HG03439 (cell line): Measurements from ENCODE around the gene CFAP61.

Experiments
- ATAC-seq: cut with Tn5 transposase; IDR thresholded peaks from one replicate; pipeline ENCODE4 v1.9.1; 2021; ENCODE audit warnings: mild to moderate bottlenecking, moderate library complexity; ENCODE audit not compliant: unreplicated experiment

CFAP61 gene

DNA sequence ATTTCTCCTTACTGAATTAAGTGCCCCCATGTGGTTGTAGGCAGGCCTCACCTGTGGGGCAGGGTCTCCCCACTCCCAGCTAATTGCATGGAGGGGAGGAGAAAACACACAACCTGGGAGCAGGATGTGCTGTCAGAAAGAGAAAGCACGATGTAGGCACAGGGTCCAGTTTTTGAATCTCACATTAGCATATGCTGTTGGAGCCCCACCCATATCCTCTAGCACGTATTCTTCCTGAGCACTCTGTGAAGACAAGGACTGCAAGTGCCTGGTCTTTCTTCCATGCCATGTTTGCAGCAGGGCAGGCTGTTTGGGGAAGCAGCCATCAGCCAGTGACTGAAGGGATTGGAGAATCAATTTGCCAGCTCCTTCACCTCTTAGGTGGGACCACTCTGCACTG, 108.2 kb downstream of the CFAP61 start:
- no peak for ATAC-seq

DNA sequence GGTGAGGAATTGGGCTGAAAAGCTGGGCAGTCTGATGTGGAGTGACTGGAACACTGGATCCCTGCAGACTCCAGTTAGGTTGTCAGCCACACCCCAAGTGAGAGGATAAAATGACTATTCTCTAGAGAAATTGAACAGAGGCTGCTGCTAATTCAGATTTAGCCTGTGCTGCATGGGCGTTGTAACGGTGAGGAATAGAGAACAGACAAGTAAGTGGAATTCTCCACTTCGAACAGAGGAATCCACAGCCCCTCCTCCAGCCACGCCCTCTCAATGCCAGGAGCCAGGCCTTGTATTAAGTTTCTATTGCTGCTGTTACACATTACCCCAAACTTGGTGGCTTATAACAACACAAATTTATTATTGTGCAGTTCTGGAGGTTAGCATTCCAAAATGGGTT, 109.3 kb downstream of the CFAP61 start:
- ATAC-seq = no peak

DNA sequence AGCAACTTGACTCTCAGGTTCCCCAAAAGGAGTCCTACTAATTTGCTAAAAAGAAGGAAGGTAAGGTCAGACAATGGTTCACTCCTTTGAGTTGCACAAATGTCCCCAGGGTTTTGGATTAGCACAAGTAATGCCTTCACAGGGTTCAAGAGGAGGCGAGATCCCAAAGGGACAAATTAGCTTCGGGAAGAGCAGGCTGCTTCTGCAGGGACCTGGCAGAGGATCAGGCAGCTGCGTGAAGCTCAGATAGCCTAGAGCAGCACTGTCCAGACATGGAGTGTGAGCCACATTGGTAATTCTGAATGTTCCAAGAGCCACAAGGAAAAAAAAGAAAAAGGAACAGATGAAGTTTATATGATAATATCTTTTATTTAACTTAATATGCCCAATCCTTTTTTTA, 115.4 kb downstream of the CFAP61 start:
- no peak for ATAC-seq

DNA sequence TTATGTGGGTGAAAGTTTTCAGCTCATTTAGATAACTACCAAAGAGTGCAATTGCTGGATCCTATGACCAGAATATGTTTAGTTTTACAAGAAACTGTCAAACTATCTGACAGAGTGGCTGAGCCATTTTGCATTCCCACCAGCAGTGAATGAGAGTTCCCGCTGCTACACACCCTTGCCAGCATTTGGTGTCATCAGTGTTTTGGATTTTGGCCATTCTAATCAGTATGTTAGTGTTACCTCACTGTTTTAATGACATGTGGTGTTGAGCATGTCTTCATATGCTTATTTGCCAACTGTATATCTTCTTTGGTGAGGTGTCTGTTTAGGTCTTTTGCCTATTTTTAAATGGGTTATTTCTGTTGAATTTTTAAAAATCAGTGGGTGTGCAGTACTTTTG, 120.9 kb downstream of the CFAP61 start:
- no peak for ATAC-seq

DNA sequence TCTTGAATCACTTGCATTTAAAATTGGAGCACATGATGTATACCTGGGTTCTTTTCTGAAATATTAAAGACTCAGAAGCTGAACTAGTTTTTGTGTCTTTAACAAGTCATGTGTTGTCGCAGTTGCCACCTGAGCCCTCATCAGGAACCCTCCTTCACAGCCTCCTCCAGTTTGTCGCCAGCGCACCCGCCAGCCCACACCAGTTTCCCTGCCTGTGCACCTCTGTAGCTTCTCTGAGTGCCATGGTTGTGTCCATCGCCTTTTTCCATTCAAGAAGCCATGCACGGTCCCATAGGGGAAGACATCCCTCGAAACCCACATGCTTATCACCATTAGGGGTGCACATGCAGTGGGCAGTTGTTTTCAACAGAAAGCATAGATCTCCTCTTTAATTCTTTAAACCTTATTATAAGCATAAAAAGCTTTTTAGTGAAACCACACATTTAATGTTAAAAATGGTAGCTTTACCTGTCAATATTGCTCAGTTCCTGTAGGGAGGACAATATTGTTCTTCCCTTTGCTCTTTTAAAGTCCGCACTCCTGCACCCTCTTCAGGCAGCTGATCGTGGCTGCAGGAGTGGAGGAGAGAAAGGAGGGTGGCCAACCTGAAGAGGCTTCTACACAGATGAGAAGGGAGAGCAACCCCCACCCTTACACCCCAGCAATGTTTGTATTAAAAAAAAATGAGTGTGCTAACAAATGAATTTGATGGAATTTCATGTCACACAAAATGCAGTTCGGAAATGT, 121.9 kb downstream of the CFAP61 start:
- no peak for ATAC-seq

DNA sequence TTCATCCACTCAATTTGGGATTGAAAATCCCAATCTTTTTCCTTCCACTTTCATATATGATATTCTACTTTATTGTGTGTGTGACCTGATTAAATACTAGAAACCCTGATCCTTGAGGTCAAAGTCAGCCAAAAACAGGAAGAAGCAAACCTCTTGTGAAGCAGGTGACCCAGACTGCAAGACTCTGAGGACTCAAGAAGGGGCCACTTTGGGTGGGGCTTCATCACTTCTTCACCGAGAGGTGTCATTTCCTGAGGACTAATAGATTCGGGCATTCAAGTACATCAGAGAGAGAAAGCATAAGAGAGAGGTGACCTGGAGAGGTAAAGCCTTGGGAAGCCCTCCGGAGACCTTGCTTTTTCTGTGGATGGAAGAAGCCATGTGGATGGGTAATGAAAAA, 129.0 kb downstream of the CFAP61 start:
- no peak for ATAC-seq

DNA sequence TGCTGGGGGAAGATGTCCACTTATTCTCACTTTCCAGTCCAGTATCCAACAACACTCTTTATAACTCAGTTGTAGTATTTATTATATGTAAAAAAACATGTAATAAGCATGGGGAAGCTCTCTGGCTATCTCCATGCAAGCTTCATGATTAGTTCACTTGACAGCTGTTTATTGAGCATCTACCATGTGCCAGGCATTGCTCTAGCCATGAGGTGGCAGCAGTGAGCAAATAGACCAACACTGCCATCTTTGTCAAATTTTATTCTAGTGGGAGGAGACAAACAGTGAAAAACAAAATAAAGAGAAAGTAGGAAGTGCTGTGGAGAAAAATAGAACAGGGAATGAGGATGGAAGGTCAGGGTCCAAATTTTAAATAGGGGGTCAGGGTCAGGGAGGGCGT, 131.8 kb downstream of the CFAP61 start:
- ATAC-seq = no peak

DNA sequence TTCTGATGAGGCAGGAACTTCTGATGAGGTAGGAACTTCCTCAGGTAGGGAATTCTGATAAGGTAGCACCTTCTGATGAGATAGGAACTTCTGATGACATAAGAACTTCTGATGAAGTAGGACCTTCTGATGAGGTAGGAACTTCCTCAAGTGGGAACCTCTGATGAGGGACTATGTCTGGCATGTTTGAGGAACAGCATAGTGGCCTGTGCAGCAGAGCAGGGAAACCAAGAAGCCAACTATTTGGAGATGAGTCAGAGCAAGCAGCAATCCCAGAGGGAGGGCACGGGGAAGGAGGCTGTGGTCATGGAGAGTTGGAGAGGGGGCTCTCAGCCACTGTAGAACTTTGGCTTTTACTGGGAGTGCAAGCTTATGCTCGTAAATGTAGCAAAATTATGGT, 132.4 kb downstream of the CFAP61 start:
- ATAC-seq = no peak

DNA sequence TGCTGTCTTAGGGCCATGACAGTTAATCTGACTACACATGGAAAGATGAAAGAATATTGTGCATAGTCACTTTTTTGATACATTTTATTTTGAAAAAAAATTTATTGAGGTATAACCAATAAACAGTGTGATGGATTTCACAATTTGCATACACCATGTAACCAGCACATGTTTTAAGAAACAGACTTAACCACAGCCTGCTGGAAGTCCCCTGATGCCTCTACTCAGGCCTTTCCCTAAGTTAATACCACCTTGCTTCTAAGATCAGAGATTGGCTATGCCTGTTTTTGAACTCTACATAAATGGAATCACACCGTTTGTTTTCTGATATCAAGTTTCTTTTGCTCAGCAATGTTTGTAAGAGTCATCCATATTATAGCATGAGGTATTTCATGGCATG, 136.3 kb downstream of the CFAP61 start:
- no peak for ATAC-seq

DNA sequence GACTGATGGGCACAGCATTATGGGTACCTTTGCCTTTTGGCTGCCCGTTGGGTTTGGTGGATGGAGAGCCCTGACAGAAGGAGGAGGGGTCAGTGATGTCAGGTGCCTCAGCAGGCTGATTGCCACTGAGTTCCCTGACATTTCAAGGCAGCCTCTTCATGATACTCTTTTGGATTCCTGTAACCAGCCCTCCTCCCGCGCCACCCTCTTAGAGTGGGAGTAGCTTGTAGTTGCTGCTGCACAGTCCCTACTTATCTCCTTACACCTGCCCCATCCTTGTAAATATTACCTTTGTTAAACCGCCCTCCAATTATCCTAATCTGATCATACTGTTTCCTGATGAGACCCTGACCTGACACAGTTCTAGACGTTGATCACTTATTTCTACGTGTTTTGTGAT, 140.0 kb downstream of the CFAP61 start:
- ATAC-seq = no peak

DNA sequence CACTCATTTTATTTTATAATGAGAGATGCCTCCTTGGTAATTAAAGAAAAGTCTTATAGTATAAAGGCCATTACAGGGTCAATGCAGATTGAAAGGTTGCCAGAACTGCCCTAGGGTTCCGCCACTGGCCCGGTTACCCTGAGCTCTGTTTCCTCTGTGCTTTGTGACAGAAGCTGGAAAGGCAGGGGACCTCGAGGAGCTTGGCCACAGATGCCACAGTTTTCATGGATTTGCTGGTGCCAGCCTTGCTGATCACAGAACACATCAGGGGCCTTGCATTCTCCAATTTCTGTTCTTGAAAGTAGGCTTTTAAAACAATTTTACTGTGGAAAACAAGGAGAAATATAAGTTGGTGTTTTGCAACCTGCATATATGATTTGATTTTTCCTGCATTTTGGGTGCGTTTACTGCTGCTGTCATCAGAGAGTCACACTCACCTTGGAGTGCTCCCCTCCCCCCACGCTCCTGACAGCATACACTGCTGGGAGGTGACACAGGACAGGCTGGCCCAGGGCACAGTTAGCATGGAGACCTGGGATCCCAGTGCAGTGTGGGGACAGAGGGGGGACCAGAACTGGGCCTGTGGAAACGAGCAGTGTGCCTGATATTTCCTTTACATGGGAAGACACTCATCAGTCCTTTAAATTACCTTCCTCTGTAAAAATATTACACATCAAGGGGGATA, 142.8 kb downstream of the CFAP61 start:
- ATAC-seq = no peak

DNA sequence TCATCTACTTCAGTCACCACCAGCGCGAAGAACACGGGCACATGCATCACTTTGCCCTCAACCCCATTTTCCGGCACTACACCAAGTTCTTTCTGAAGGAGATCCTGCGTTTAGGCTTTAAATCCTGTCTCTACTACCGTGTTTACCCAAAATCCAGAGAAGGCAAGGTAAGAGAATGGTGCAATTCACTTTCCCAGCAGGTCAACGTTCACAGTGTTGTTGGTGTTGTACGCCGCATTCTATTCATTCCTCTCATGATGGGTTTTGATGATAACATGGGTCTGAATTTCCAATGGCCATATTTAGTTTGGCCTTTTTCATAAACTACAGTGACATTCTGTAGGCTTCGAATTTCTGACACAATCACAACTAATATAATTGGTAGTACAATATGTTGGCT, 144.3 kb downstream of the CFAP61 start:
- no peak for ATAC-seq

DNA sequence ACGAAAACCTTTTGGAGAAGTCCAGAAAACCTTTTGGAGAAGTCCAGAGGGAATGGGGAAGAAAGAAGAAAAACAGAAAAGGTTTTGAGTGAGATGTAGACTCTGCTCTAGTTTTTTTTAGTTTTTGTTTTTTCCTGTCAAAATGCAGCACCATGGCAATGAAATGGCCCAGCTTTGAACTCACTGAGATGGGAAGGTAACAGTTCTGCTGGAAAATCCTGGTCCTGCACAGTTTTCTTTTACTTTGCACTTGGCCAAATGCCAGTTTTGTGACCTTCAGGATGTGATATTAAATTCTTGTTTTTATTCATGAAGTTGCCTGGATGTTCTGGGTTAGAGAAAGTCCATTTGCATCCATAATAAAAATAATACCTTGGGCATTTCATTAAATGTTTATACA, 145.7 kb downstream of the CFAP61 start:
- no peak for ATAC-seq

DNA sequence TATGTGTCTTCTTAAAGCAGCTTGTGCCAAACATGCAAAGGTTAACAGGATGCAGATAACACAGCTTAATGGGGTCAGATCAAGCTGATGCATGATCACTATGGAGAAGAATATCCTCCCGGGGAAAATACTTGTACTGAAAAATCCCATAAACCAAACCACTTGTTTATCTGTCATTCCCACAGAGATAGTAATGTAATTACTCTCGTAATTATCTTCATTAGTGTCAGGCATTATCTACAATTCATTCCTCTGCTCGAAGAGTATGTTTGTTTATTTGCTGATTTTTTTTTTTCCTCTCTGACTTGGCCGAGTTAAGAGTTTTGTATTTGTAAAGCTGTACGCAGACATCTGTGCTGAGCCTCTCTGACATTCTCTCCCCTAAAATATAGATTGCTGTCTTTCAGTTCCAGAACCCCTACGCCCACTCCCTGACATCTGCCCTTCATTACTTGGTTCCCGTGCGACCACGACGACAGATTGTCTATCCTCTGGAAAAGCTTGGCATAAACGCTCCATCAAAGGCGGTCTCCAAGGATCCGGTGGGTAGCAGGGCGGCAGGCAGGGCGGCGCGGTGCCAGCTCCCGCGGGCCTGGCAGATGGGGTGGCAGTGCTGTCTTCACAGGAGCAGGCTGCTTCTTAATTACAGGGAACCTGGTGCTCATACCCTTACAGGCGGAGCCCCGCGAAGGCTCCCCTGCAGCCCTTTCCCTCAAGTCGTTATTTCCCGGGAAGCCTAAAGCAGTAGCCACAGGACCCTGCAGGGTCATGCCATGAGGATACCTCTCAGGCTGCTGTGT, 147.2 kb downstream of the CFAP61 start:
- no peak for ATAC-seq

DNA sequence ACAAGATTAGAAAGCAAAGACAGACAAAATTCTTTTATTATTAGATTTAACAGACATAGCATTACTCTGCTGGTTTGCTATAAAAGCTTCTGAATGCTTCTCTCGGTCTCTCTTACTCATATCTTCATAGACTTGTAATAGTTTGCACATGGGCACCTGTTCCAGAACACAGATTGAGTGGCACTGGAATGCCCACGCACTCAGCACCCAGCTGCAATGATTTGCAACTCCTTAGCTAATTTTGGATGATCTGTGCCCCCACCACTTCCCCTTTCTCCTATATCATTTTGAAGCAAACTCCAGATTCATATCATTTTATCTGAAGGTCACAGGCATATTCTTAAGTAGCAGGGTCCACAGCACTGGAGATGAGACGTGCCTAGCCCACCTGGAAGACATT, 148.8 kb downstream of the CFAP61 start:
- no peak for ATAC-seq

DNA sequence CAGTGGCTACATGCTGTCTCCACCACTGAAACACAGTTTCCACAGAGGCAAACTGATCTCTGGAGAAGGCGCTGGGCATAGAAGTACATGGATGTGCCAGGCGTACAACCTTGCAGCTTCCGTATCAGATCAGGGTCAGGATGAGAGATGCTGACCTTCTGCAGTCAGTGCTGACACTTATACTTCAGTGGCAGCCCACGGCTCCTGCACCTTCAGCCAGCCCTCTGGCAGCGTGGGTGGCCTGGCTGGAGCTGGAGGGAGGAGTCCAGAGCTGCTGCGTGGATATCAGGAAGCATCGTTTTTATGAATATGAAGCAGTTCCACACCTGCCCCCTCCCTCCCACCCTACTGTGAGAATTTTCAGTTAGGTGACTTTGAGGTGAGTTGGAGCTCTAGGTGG, 149.3 kb downstream of the CFAP61 start:
- no peak for ATAC-seq

DNA sequence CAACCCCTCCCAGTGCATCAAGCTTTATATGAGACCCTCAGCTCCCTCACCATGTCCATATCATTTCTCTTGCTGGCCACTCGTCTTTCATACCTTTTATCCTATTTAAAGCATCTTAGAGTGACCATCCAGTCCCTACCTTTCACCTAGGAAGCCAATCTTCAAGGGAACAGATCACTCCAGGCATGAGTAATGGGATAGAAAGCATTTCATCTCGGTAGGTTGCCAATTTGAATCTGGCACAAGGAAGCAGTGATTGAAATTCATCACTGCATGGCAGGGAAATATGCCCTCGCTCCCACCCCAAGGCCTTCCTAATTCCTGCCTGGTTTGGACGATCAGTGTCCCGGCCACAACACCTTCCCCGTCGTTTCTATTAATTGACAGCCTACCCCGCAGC, 150.4 kb downstream of the CFAP61 start:
- ATAC-seq = no peak

DNA sequence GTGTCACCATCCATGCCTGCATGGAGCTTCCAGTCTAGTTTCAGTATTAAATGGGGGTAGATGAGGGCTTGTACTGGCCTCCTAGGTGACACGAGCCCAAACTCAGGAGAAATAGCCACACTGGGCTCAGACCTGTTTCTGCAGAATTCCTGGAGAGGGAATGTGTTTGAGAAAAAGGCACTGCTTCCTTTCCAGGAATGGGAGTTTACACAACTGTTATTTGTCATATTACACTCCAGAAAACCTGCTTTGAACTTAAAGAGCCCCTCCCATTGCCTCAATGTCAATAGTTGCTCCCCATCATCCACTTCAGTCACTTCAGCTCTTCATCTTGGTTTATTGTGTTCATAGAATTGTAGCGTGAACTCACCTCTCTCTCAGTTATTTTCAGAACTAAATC, 151.5 kb downstream of the CFAP61 start:
- ATAC-seq = no peak

DNA sequence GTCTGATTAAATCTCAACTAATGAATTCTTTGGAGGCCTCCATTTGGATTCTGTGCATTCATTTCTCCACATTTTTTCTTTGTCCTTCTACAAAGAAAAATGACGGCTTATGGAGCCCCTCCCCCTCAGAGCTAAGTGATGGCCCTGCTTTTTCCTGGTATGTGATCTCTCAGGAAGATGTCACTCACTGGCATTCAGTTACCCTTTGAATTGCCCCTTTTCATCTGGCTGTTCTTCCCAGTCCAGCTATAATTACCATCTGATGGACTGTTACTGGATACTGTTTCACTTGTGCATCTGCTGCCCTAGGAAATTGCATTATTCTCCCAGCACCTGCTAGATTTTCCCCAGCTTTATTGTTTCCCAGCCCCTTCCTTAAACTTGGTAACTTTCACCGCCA, 151.9 kb downstream of the CFAP61 start:
- no peak for ATAC-seq

DNA sequence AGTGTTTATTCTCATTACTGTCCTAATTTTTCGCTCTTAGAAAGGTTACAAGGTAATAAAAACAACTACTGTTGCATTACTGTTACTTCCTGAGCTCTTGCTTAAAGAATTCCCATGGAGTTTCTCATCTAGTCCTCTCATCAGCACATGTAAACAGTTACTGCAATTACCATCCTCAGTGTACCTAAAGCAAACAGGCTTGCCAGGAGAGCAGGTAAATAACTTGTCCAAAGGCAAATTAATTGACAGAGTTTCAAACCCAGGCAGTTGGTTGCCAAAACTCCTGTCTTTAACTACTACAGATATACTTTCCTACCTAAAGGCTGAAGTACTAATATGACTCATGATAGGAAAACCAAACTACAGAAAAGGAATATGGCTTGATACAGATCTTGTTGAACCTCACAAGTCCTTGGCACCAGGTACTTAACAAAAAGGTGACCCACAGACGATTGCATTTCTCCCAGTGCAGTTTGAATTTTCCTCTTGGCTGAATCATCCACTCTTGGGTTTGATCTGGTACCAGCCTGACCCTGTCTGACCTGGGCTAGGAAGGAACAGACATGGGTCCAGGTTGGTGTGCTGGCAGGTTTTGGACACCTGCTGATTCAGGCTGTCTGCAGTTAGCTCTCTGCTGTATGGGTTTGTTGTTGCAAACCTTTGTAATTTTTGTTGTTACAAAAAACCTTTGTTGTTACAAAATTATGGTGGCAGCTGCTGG, 153.0 kb downstream of the CFAP61 start:
- no peak for ATAC-seq

DNA sequence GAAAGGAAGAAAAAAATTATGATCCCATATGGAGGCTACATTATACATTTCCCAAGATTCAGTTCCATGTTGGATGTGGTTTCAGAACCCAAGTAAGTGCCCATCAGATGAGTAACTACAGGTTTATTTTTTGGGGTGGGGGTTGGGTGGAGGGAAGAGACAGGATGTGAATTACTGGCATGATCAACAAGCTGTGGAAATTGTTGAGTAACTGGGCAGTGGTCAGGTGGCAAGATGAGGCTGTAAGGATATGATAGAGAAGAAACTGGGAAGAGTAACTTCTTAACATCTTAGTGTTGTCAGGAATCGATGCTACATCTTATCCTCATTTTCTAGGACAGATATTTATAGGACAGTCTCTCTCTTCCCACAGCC, 153.5 kb downstream of the CFAP61 start:
- no peak for ATAC-seq
